LNCaP clone FGC (cell line): ENCODE results near the gene RACGAP1.

Experiments
- DNase-seq: peaks from one replicate; pipeline ENCODE4 v3.0.0-alpha.2; 2011; ENCODE audit warnings: low read depth
- H3K4me3 ChIP-seq: 2 replicates; pipeline ENCODE4 v1.5.1; 2011; ENCODE audit warnings: mild to moderate bottlenecking, low read depth, low read length, control low read depth
- CTCF ChIP-seq: IDR thresholded peaks from 2 replicates; pipeline ENCODE4 v1.5.1; 2012; ENCODE audit warnings: mild to moderate bottlenecking; ENCODE audit not compliant: control insufficient read depth, insufficient read depth; ENCODE audit errors: extremely low read depth

The RACGAP1 gene

GRCh38 chr12:49945394-49946080 is 79.8 kb downstream of the RACGAP1 start:
- DNase-seq = no peak
- H3K4me3 ChIP-seq = no peak overlapping the region
- peak; percentile 88 for TF ChIP-seq CTCF

- DNase-seq = no peak
- H3K4me3 ChIP-seq = no peak overlapping the region
- TF ChIP-seq CTCF = no peak
Observed at GRCh38 chr12:49944718-49945117, 80.6 kb downstream of the RACGAP1 start.

GRCh38 chr12:49944046-49944445 is 81.2 kb downstream of the RACGAP1 start:
- TF ChIP-seq CTCF = no peak
- H3K4me3 ChIP-seq = no peak overlapping the region
- DNase-seq = no peak

- no peak for DNase-seq
- H3K4me3 ChIP-seq = no peak overlapping the region
- no peak for TF ChIP-seq CTCF
Observed at GRCh38 chr12:49943625-49943960, 81.7 kb downstream of the RACGAP1 start.

GRCh38 chr12:49942921-49943624 is 82.2 kb downstream of the RACGAP1 start:
- H3K4me3 ChIP-seq = no peak overlapping the region
- no peak for TF ChIP-seq CTCF
- DNase-seq = no peak

- H3K4me3 ChIP-seq = no peak overlapping the region
- DNase-seq = no peak
- no peak for TF ChIP-seq CTCF
Observed at GRCh38 chr12:49942512-49942893, 82.8 kb downstream of the RACGAP1 start.
